Stimulated activated CD8-positive, alpha-beta memory T cell treated with anti-CD3 and anti-CD28 coated beads, Interleukin-12 subunit alpha, Interleukin-12 subunit beta, amount 100 ng/mL, for 24 hours (primary cell): ENCODE measurements around the gene PPP2R5B.
A peak's percentile ranks its signal among the peaks of the same experiment; 100 is the strongest.

Experiments used
- DNase-seq: peaks from one replicate; pipeline ENCODE4 v3.0.0-alpha.2; 2020; ENCODE audit errors: extremely low read depth

The PPP2R5B gene

DNA sequence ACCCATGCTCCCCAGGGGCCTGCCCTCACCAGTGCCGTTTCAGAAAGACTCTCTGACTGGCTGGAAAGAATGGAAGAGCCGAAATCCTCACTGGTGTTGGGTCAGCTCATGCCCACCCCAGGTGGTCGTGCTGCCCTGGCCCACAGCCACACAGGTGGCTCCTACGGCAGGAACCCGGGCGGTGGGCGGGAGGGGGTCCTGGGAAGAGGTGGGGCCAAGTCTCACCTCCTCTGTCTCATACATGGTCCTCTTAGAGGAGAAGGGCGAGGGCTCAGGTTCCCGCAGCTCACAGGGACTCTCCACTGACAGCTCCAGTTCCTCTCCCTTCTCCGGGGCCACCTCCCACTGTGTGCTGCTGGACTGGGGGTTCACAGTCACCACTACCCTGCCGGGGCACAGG lies 15.7 kb upstream of the PPP2R5B start:
- no peak for DNase-seq

DNA sequence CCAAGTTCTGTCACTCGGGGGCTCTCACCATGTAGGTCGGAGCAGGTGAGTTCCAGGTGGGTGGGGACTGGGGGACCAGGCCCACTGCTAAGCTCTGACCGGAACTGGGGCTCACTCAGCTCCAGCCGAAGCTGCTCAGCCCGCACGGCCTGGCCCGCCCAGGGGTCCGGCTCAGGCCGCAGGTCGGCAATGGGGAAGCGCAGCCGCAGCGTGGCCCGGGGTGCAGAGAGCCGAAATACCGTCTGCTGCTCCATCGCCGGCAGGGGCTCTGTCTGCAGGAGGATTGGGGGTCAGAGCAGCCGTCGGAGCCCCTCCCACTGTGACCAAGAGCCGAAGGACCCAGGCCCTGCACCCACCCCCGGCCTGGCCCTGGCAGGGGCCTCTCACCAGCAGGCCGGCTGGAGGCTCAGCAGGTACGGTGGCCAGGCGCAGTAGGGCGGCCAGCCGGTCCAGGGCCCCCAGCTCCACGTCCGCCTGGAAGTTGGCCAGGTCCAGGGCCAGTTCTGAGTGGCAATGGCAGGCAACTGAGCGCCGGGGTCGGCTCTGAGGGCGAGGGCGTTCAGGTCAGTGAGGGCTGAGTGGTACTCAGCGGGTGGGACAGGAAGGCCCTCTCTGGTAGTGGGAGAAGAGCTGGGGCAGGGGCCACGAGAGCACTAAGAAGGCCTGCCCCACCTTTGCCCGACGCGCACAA lies 14.7 kb upstream of the PPP2R5B start:
- no peak for DNase-seq

DNA sequence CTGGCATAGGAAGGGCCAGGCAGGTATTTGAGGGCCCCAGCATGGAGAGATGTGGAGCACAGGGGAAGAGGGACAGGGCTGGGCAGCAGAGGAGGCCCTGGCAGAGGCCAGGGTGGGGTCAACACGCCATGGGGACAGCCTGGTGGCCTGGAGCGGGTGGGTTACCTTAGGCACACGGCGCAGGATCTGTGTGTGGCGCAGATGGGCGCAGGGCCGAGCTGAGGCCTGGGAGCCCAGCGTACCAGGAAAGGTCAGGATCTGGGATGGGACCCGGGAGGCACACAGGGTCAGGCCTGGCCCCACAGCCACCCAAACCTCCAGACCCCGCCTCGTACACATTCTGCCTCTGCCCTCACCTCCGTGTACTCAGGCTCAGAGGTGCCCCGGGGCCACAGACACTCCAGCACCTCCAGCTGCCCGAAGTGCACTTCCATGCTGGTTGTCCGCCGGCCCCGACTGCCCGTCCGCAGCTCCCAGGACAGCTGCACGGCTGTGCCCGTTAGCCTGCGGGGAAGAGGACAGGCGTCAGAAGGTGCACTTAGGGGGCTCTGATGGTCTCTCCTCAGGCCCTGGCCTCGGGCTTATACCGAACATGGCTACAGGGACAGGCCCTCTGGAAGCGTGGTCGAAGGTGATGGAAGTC lies 13.9 kb upstream of the PPP2R5B start:
- no peak for DNase-seq

DNA sequence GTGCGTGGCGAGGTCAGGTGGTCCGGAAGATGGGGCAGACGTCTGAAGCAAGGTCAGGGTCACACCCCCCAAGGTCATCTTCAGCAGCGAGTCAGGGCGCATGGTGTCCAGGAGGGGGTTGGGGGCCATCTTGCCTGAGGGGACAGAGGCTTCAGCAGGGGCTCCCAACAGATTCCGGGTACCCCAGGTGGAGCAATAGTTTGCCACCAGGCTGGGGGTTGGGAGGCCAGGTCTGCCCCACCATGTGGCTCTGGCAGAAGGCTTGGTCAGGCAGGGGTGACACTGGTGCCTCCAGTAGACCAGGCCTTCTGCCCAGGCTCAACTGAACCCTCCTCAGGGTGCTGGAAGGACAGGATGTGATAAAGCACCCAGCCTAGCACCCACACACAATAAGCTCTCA lies 13.3 kb upstream of the PPP2R5B start:
- DNase-seq: no peak

DNA sequence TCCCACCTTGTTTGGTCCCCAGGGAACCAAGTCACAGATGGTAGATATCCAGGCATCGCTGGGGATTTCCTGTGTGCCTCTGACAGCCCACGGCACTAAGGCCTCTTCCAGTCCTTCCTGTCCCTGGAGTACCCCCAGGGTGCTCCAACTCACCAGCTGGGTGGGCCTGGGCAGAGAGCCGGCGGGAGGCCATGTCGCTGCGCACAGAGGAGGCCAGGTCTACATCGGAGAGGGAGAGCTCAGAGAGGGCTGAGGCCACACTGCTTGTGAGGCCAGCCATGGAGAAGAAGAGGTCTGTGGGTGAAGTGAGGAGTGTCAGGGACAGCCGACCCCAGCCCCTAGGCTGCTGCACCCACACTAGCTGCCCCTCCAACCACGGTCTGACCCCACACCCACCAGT lies 12.8 kb upstream of the PPP2R5B start:
- DNase-seq: no peak

DNA sequence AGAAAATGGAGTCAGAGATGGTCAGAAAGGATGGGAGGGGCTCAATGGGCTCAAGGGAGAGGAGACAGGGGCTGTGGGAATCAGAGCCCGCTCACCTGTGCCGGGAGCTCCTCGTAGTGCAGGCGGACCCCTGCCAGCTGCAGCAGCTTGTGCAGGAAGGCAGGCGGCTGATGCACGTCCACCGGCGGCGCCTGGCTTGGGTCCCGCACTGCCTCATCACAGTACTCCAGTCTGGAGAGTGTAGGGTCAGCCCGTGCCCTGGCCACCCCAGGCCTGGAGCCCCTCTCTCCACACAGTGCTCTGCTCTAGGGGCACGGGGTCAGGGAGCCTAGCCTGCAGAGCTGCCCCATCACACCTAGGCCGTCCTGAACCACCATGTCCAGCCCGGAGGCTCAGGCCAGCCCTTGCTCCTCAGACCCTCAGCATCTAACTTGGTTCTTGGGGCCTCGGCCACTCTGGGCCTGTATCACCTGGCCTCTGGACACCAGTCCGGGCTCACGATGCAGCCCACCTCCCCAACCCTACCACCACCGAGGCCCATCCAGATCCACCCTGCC lies 11.2 kb upstream of the PPP2R5B start:
- no peak for DNase-seq

DNA sequence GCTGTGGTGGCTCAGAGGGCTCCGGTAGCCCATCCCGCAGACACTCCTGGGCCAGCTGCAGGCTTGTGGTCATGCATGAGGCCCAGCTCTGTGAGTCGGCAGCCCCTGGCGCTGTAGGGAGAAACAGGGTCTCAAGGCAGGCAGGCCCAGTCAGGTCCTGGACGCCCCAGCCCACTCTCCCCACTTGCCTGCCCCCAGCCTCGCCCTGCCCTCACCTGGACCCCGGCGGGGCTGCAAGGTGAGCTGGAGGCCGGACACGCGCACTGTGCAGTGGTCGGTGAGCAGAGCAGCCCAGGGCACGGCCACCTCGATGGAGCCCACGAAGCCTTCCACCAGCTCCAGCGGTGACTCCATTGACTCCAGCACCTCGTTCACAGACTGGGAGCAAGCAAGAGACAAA lies 10.4 kb upstream of the PPP2R5B start:
- no peak for DNase-seq

DNA sequence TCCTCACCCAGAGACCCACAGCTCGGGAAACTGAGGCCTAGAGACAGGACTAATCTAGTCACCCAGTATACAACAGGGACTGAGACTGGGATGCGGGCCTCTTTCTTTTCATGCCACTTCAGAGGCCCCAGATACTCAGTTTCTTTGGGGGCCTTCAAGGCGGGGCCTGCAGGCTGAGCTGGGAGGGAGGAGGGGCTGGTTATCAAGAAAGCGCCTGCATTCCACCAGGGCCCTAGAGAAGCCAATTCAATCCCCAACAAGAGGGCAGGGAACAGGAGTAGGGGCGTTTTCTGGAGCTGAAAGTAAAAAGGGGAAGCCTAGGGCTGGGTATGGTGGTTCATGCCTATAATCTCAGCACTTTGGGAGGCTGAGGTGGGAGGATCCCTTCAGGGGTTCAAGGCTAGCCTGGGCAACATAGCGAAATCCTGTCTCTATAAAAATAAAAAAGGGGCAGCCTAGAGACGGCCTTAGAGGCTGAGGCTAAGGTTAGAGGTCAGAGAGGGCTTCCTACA lies 9.1 kb upstream of the PPP2R5B start:
- DNase-seq: no peak

DNA sequence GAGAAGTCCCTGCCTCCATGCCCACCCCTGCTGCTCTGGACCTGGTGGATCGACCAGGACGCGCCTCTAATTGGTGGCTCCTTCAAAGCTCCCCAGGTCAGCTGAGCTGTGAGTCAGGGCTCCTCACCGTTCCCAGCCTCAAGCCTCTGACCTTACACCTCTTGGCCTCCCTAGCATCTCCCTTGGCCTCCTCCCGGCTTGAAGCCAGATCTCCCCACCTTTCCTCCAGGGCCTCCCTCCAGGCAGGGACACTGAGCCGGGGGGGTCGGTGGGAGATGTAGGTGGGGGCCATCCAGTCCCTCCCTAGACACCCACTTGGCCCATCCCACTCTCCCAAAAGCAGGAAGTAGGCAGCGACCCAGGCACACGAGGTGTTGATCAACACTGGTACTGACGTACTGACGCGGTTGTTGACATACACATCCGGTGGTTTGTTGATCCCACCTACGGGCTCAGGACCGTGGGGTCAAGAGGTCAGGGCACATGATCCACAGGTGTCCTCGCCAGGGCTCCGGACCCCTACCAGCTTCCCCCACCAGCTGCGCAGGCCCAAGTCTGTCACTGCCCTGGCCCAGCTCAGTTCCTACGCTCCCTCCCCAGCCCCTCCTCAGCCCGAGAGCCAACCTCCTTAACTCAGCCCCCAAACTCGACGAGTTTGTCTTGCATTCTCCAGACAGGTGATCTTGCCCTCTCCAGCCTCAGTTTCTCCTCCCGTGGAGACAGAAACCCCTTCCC lies 8.3 kb upstream of the PPP2R5B start:
- no peak for DNase-seq

DNA sequence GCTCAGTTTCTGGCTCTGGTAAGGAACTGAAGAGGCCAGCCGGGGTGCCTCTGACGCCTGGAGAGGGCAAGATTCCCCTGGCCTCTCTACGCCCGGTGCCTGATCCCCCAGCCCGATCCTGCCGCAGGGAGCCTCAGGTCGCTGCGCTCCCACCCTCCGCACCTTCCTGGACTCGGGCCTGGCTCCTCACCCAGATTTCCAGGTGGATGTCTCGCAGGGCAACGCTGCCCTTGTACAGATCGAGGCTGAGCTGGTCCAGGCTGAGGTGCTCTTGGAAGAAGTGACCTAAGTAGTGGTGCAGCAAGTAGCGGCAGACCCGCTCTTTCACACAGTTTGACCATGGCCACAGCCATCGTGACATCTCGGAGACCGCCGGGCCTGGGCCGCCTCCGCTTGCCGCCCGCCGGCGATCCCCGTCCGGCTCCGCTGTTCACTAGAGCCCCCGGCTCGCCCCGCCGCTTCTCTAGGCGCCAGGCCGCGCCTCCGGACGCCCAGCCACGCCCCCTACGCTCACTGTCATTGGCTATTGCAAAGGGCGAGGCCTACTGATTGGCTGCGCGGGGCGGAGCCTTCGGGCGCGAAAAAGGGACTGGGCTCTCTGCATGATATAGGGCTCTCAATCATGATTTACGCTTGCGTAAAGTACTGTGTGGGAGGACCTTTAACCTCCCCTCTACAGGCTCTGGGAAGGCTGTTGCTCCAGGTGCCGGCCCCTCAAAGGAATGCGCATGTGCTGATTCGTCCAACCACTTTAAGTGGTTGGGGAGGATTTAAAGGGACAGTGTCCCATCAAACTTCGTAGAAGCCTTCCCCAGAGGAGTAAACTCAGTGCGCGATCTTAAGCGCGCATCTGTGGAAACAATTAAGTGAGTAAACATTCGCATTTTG lies 7.5 kb upstream of the PPP2R5B start, which contains the start of gene ATG2A:
TSS of gene ATG2A (minus strand) at position 435 of the 888 bp plus-strand sequence. CDS start at position 361, 74 bp downstream.
- peak; percentile 97 for DNase-seq

DNA sequence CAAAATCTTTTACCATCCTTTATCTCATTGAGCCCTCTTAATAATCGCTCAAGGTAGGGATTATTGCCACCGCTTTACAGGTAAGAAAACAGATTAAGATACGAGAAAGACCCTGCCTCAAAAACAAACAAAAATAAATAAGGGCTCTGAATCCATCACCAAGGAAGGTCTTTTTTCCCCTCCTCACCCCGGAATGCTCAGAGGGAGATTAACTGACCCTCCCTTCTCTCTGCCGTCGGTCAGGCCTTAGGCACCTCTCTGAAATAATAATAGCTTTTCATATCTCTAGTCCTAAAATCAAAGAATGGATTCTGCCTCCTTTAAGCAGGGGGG lies 6.9 kb upstream of the PPP2R5B start:
- no peak for DNase-seq

DNA sequence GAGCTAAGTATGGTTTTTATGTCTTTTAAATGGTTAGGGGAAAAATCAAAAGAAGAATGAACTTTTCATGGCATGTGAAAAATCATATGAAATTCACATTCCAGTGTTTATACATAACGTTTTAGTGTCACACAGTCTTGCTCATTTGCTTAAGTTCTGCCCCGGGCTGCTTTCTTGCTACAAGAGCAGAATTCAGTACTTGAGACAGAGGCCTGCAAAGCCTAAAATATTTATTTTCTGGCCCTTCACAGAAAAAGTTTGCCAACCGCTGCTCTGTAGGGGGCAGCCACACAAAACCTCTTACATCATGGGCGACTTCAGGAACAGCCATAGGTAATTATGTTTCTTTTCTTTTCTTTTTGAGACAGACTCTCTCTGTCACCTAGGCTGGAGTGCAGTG lies 6.5 kb upstream of the PPP2R5B start:
- no peak for DNase-seq

DNA sequence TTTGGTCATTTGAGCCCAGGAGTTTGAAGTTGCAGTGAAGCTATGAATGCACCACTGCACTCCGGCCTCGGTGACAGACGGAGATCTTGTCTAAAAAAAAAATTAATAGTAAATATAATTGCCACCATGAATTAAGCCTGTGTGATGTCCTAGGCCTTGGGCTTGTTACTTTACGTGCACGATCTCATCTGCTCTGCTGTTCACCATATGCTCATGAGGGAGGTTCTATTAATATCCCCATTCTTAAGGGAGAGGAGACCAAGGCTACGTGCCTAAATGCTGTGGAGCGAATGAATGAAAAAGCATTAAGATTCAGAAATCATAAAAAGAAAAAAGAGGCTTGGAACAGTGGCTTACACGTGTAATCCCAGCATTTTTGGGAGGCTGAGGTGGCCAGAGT lies 4.9 kb upstream of the PPP2R5B start:
- no peak for DNase-seq

DNA sequence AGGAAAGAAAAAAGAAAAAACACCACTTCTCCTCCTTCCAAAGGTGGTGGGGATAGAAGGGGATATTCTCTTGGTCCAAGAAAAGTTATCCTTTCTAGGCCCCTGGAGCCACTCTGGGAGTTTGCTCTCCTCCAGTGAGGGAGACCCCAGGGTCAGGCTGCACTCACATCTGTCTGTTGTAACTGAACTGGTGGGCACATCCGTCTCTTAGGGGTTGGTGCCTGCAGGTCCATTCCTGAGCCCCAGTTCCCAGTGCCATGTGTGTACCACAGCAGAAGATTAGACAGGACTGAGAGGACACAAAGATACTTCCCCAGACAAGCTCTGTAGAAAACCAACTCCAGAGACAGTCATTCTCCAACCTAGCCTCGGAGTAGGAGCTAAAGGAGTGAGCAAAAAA lies 4.4 kb upstream of the PPP2R5B start:
- no peak for DNase-seq

DNA sequence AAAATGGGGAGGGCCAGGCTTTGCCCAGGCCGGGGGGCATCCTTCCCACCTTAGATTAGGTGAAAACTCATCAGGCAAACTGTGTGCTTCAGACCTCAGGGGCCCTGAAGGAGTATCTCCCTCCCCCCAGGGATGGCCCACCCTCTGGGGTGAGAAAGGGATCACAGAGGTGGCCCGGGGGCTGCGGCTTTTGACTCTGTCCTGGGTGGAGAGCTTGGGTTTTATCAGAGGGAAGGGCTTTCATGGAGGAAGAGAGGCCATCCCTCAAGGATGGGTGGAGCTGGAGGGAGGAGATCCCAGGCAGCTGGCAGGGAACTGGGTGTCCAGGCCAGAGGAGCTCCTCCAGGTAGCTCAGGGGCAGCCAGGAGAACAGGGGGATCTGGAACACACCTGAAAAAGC lies 3.1 kb upstream of the PPP2R5B start:
- DNase-seq: no peak

DNA sequence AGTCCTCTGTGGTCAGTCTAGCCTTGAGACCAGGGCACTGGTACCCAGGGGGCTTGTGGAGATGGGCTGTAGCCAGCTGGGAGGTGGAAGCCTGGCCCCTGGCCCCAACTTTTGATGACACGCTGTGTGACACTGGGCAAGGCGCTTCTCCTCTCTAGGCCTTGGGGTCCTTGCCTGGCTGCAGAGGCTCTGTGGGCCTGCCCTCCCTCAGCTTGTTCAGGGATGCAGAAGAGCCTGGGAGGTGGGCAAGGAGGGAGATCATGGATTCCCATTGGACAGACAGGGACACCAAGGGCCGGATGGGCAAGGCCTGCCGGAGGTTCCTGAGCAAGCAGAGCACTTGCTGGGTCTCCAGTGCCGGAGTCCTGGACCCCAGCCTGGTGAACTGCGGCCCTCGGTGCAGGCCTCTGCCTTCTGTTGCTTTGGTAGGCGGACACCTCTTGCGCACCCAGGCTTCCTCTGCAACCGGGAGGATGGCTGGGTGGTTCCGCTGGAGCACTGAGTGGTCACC lies 1.3 kb upstream of the PPP2R5B start:
- DNase-seq: no peak

DNA sequence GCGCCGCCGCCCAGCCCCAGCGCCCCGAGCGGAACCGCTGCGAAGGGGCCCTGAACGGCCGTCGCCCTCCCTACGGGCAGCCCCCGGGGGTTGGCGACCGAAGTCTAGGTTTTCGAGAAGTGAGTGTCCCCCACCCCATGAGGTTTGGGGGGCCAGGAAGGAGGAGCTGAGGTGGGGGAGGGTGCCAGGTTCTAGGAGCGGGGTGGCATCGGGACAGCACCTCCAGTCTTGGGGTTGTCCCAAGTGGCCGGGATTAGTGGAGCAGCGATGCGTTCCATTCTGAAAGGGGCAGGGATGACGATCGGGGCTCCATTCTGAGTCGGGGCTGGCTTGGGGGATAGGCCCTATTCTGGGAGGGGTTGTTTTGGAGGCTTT lies 408 bp downstream of the PPP2R5B start:
- no peak for DNase-seq

DNA sequence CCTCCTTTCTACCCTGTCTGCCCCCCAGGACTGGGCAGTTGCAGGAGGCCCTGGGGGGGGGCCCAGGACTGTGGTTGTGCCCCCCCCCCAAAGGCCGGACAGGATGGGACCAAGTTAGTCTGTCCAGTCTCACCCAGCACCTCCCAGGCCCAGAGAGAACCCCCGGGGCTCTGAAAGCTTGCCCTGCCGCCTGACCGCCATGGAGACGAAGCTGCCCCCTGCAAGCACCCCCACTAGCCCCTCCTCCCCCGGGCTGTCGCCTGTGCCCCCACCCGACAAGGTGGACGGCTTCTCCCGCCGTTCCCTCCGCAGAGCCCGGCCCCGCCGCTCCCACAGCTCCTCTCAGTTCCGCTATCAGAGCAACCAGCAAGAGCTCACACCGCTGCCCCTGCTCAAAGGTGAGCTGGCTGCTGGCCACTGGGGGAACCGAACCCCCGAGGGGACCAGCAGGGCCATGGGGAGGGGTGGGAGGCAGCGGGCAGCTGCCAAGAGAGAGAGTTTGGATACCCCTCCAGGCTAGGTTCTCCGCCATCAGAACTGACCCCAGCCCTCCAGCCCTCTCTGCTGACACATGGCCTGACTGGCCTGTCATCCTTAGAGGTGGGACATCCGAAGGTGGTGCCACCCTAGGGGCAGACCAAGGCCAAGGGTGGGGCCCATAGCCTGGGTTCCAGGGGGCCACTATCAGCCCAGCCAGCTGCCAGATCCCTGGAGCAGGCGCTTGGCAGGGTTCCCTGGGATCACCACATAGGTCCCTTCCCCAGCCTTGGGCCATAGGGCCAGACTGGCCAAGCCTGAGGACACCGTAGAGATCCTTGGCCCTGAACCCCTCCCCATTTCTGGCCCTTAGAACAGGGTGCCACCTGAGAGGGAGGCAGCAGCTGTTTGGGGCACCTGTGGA lies 1.3 kb downstream of the PPP2R5B start:
- no peak for DNase-seq

DNA sequence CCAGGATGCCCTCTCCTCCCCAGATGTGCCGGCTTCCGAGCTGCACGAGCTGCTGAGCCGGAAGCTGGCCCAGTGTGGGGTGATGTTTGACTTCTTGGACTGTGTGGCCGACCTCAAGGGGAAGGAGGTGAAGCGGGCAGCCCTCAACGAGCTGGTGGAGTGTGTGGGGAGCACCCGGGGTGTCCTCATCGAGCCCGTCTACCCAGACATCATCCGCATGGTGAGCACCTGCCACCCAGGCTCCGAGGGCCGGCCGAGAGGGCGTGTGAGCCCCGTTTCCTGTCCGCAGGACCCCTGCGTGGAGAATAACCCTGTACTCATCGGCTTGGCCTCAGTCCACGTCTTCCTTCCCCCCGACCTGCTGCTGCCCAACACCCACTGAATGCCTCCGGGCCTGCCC lies 2.2 kb downstream of the PPP2R5B start:
- DNase-seq: no peak

DNA sequence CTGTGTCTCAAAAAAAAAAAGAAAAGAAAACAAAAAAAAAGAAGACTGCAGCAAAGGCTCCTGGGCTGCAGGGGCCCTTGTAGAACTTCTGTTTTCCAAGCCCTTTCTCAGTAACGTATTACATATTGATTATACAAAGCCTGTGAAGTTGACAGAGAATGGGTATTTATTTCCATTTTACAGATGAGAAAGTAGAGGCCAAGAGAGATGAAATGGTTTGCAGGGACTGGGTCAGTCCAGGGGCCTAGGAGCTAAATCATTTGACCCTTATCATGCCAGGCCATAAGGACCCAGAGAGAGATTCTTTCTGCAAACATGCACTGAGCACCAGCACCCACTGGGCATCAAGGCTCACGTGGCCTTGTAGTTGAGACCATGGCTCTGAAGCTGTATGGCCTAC lies 4.5 kb downstream of the PPP2R5B start:
- no peak for DNase-seq
